ENCODE measurements around the gene B3GALNT2.
"Not testable (repeated sequence)": the region's sequence is repeated elsewhere in the genome, so short reads cannot be mapped to it uniquely, and the experiment has no call there.

Gene B3GALNT2

GRCh38 chr1:235468004-235468403 is 36.2 kb downstream of the B3GALNT2 start:
- no peaks in the 10 kb centered on the region for H3K9me3 ChIP-seq (ENCODE audit: control insufficient read depth, low read depth, low read length)
- H3K27me3 ChIP-seq (ENCODE audit: control insufficient read depth, insufficient read depth, low read length): no peaks in the 10 kb centered on the region
- no peak overlapping the region for H3K27ac ChIP-seq (ENCODE audit: low read length)
- H3K9ac ChIP-seq (ENCODE audit: low read length): no peak overlapping the region
- no peaks in the 10 kb centered on the region for H3K4me1 ChIP-seq (ENCODE audit: control insufficient read depth, low read depth, low read length)
- H3K36me3 ChIP-seq (ENCODE audit: control insufficient read depth, low read depth, low read length): peaks cover 16% of the 10 kb centered on the region
- H3K4me3 ChIP-seq (ENCODE audit: low read length): no peak overlapping the region

GRCh38 chr1:235465066-235465465 is 39.2 kb downstream of the B3GALNT2 start:
- Histone ChIP-seq H3K4me1 (ENCODE audit: control insufficient read depth, low read depth, low read length) (no peaks in the 10 kb centered on the region), H3K9me3 (ENCODE audit: control insufficient read depth, low read depth, low read length) (no peaks in the 10 kb centered on the region), H3K27me3 (ENCODE audit: control insufficient read depth, insufficient read depth, low read length) (no peaks in the 10 kb centered on the region), H3K9ac (ENCODE audit: low read length) (no peak overlapping the region), H3K27ac (ENCODE audit: low read length) (no peak overlapping the region), H3K4me3 (ENCODE audit: low read length) (no peak overlapping the region), H3K36me3 (ENCODE audit: control insufficient read depth, low read depth, low read length) (peaks cover 17% of the 10 kb centered on the region)

GRCh38 chr1:235462832-235463231 is 41.4 kb downstream of the B3GALNT2 start:
- not testable (repeated sequence) for H3K4me1 ChIP-seq (ENCODE audit: control insufficient read depth, low read depth, low read length); H3K27me3 ChIP-seq (ENCODE audit: control insufficient read depth, insufficient read depth, low read length); H3K27ac ChIP-seq (ENCODE audit: low read length); H3K9ac ChIP-seq (ENCODE audit: low read length); H3K9me3 ChIP-seq (ENCODE audit: control insufficient read depth, low read depth, low read length); H3K4me3 ChIP-seq (ENCODE audit: low read length)
- H3K36me3 ChIP-seq (ENCODE audit: control insufficient read depth, low read depth, low read length): peaks cover 11% of the 10 kb centered on the region

- Histone ChIP-seq H3K36me3 (ENCODE audit: control insufficient read depth, low read depth, low read length) (peaks cover 11% of the 10 kb centered on the region), H3K4me1 (ENCODE audit: control insufficient read depth, low read depth, low read length) (no peaks in the 10 kb centered on the region), H3K9ac (ENCODE audit: low read length) (no peak overlapping the region), H3K27me3 (ENCODE audit: control insufficient read depth, insufficient read depth, low read length) (no peaks in the 10 kb centered on the region), H3K27ac (ENCODE audit: low read length) (no peak overlapping the region), H3K9me3 (ENCODE audit: control insufficient read depth, low read depth, low read length) (no peaks in the 10 kb centered on the region), H3K4me3 (ENCODE audit: low read length) (no peak overlapping the region)
These were observed 42.3 kb downstream of the B3GALNT2 start for GRCh38 chr1:235461954-235462353.

GRCh38 chr1:235460770-235461169 is 43.5 kb downstream of the B3GALNT2 start:
- Histone ChIP-seq H3K9me3 (ENCODE audit: control insufficient read depth, low read depth, low read length) (no peaks in the 10 kb centered on the region), H3K4me3 (ENCODE audit: low read length) (no peak overlapping the region), H3K27ac (ENCODE audit: low read length) (no peak overlapping the region), H3K36me3 (ENCODE audit: control insufficient read depth, low read depth, low read length) (peaks cover 11% of the 10 kb centered on the region), H3K9ac (ENCODE audit: low read length) (no peak overlapping the region), H3K27me3 (ENCODE audit: control insufficient read depth, insufficient read depth, low read length) (no peaks in the 10 kb centered on the region), H3K4me1 (ENCODE audit: control insufficient read depth, low read depth, low read length) (no peaks in the 10 kb centered on the region)

GRCh38 chr1:235457856-235458255 is 46.4 kb downstream of the B3GALNT2 start:
- not testable (repeated sequence) for H3K4me1 ChIP-seq (ENCODE audit: control insufficient read depth, low read depth, low read length); H3K9ac ChIP-seq (ENCODE audit: low read length); H3K27ac ChIP-seq (ENCODE audit: low read length); H3K9me3 ChIP-seq (ENCODE audit: control insufficient read depth, low read depth, low read length); H3K27me3 ChIP-seq (ENCODE audit: control insufficient read depth, insufficient read depth, low read length); H3K4me3 ChIP-seq (ENCODE audit: low read length)
- H3K36me3 ChIP-seq (ENCODE audit: control insufficient read depth, low read depth, low read length): peaks cover 25% of the 10 kb centered on the region

GRCh38 chr1:235455823-235456222 is 48.4 kb downstream of the B3GALNT2 start:
- no peaks in the 10 kb centered on the region for H3K27me3 ChIP-seq (ENCODE audit: control insufficient read depth, insufficient read depth, low read length)
- H3K4me1 ChIP-seq (ENCODE audit: control insufficient read depth, low read depth, low read length): no peaks in the 10 kb centered on the region
- H3K27ac ChIP-seq (ENCODE audit: low read length): no peak overlapping the region
- peaks cover 32% of the 10 kb centered on the region for H3K36me3 ChIP-seq (ENCODE audit: control insufficient read depth, low read depth, low read length)
- no peaks in the 10 kb centered on the region for H3K9me3 ChIP-seq (ENCODE audit: control insufficient read depth, low read depth, low read length)
- no peak overlapping the region for H3K9ac ChIP-seq (ENCODE audit: low read length)
- no peak overlapping the region for H3K4me3 ChIP-seq (ENCODE audit: low read length)

GRCh38 chr1:235455097-235455496 is 49.2 kb downstream of the B3GALNT2 start:
- Histone ChIP-seq H3K27me3 (ENCODE audit: control insufficient read depth, insufficient read depth, low read length) (no peaks in the 10 kb centered on the region), H3K4me3 (ENCODE audit: low read length) (no peak overlapping the region), H3K4me1 (ENCODE audit: control insufficient read depth, low read depth, low read length) (no peaks in the 10 kb centered on the region), H3K27ac (ENCODE audit: low read length) (no peak overlapping the region), H3K9me3 (ENCODE audit: control insufficient read depth, low read depth, low read length) (no peaks in the 10 kb centered on the region), H3K36me3 (ENCODE audit: control insufficient read depth, low read depth, low read length) (peaks cover 39% of the 10 kb centered on the region), H3K9ac (ENCODE audit: low read length) (no peak overlapping the region)

- peaks cover 49% of the 10 kb centered on the region for H3K36me3 ChIP-seq (ENCODE audit: control insufficient read depth, low read depth, low read length)
These were observed 50.2 kb downstream of the B3GALNT2 start for GRCh38 chr1:235454021-235454420.

GRCh38 chr1:235450886-235451483 is 53.3 kb downstream of the B3GALNT2 start:
- no peaks in the 10 kb centered on the region for H3K9me3 ChIP-seq (ENCODE audit: control insufficient read depth, low read depth, low read length)
- no peaks in the 10 kb centered on the region for H3K27me3 ChIP-seq (ENCODE audit: control insufficient read depth, insufficient read depth, low read length)
- H3K9ac ChIP-seq (ENCODE audit: low read length): no peak overlapping the region
- H3K4me3 ChIP-seq (ENCODE audit: low read length): no peak overlapping the region
- H3K36me3 ChIP-seq (ENCODE audit: control insufficient read depth, low read depth, low read length): peaks cover 69% of the 10 kb centered on the region
- no peak overlapping the region for H3K27ac ChIP-seq (ENCODE audit: low read length)
- H3K4me1 ChIP-seq (ENCODE audit: control insufficient read depth, low read depth, low read length): no peaks in the 10 kb centered on the region

More at GRCh38 chr1:235454021-235454420, 50.2 kb downstream of the B3GALNT2 start:
- no peaks in the 10 kb centered on the region for H3K9me3 ChIP-seq (ENCODE audit: control insufficient read depth, low read depth, low read length)
- H3K9ac ChIP-seq (ENCODE audit: low read length): no peak overlapping the region
- no peak overlapping the region for H3K4me3 ChIP-seq (ENCODE audit: low read length)
- H3K4me1 ChIP-seq (ENCODE audit: control insufficient read depth, low read depth, low read length): no peaks in the 10 kb centered on the region
- no peak overlapping the region for H3K27ac ChIP-seq (ENCODE audit: low read length)
- H3K27me3 ChIP-seq (ENCODE audit: control insufficient read depth, insufficient read depth, low read length): no peaks in the 10 kb centered on the region

- H3K27ac ChIP-seq (ENCODE audit: low read length): no peak overlapping the region
These were observed 53.8 kb downstream of the B3GALNT2 start for GRCh38 chr1:235450433-235450832.

GRCh38 chr1:235448616-235449015 is 55.6 kb downstream of the B3GALNT2 start:
- no peaks in the 10 kb centered on the region for H3K27me3 ChIP-seq (ENCODE audit: control insufficient read depth, insufficient read depth, low read length)
- H3K9ac ChIP-seq (ENCODE audit: low read length): no peak overlapping the region
- no peak overlapping the region for H3K27ac ChIP-seq (ENCODE audit: low read length)
- no peaks in the 10 kb centered on the region for H3K9me3 ChIP-seq (ENCODE audit: control insufficient read depth, low read depth, low read length)
- peaks cover 76% of the 10 kb centered on the region for H3K36me3 ChIP-seq (ENCODE audit: control insufficient read depth, low read depth, low read length)
- H3K4me3 ChIP-seq (ENCODE audit: low read length): no peak overlapping the region
- no peaks in the 10 kb centered on the region for H3K4me1 ChIP-seq (ENCODE audit: control insufficient read depth, low read depth, low read length)

More at GRCh38 chr1:235450433-235450832, 53.8 kb downstream of the B3GALNT2 start:
- no peaks in the 10 kb centered on the region for H3K4me1 ChIP-seq (ENCODE audit: control insufficient read depth, low read depth, low read length)
- no peak overlapping the region for H3K4me3 ChIP-seq (ENCODE audit: low read length)
- no peaks in the 10 kb centered on the region for H3K9me3 ChIP-seq (ENCODE audit: control insufficient read depth, low read depth, low read length)
- H3K9ac ChIP-seq (ENCODE audit: low read length): no peak overlapping the region
- no peaks in the 10 kb centered on the region for H3K27me3 ChIP-seq (ENCODE audit: control insufficient read depth, insufficient read depth, low read length)
- H3K36me3 ChIP-seq (ENCODE audit: control insufficient read depth, low read depth, low read length): peaks cover 69% of the 10 kb centered on the region
